MM.1S (cell line): ENCODE measurements around the gene ICA1L.

Experiments used
- CTCF ChIP-seq: fragments of 300-600 bp; sonication (generic); IDR thresholded peaks from 2 replicates; pipeline ENCODE4 v1.5.1; 2016; ENCODE audit warnings: antibody characterized with exemption, low read length, mixed read lengths
- EZH2phosphoT487 ChIP-seq: fragments of 300-600 bp; sonication (generic); IDR thresholded peaks from 2 replicates; pipeline ENCODE4 v1.6.1; 2018; ENCODE audit warnings: antibody characterized with exemption, low read length

GRCh38 chr2:202760848-202761247 is 110.7 kb downstream of the ICA1L start:
- TF ChIP-seq CTCF (no peak), EZH2phosphoT487 (no peak)
